ENCODE data around the gene TEX48.

TEX48 gene

GRCh38 chr9:114695948-114696347 lies 14.0 kb upstream of the TEX48 start:
- H3K27ac ChIP-seq (ENCODE audit: low read length): no peak overlapping the region
- no peak for TF ChIP-seq CTCF (IDR thresholded peaks at IDR 0.05; ENCODE audit: borderline replicate concordance, extremely low read depth, low read length, poor library complexity, severe bottlenecking)
- TF ChIP-seq EZH2 (IDR thresholded peaks at IDR 0.05; ENCODE audit: borderline replicate concordance, low read depth, low read length, severe bottlenecking): no peak
- H3K4me2 ChIP-seq (ENCODE audit: insufficient read depth, low read length): no peak overlapping the region
- no peaks in the 10 kb centered on the region for H3K36me3 ChIP-seq (ENCODE audit: insufficient read depth, low read length)
- H3K9me3 ChIP-seq (ENCODE audit: insufficient read depth, low read length, severe bottlenecking): no peaks in the 10 kb centered on the region
- H3K9ac ChIP-seq (ENCODE audit: low read depth, low read length): no peak overlapping the region
- H4K20me1 ChIP-seq (ENCODE audit: insufficient read depth, low read length): no peaks in the 10 kb centered on the region
- H3K27me3 ChIP-seq (ENCODE audit: insufficient read depth, low read length, poor library complexity): no peaks in the 10 kb centered on the region
- H2AFZ ChIP-seq (ENCODE audit: low read depth, low read length): no peak overlapping the region
- H3K4me3 ChIP-seq (ENCODE audit: low read depth in 1 of 2, low read length in 2 of 2): no peak overlapping the region
- DNase-seq (no peak), ATAC-seq (ENCODE audit: insufficient read depth, low read depth) (no peak)
- H3K79me2 ChIP-seq (ENCODE audit: insufficient read depth, low read length): no peaks in the 10 kb centered on the region
- H3K4me1 ChIP-seq (ENCODE audit: insufficient read depth, low read length): peaks cover 9% of the 10 kb centered on the region

DNA sequence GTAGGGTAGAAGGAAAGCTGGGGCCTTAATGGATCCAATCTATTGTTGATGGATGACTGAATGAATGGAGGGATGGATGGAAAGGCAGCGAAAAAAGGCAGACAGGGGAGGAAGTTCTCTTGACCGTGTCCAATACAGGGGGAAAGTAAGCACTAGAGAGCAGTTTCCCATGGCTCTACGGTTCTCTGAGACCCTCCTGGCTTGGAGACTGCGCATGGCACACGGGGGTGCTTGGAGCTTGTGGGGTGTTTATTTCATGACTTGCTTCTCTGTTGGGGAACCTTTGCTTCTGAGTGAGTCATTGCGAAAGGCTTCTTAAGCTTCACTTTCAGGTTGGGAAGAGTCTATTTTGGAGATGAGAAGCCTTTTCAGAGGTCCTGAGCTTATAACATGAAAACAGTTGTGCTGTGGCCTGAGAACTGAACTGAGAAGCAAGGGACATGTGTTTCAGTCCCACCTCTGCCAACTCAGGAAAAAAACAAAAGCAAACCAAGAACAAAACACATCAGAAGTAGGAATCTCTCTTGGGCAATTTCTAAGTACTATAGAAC lies 12.8 kb upstream of the TEX48 start:
- ATAC-seq (ENCODE audit: insufficient read depth, low read depth) (no peak), DNase-seq (no peak)
- H2AFZ ChIP-seq (ENCODE audit: low read depth, low read length): no peak overlapping the region
- no peaks in the 10 kb centered on the region for H3K27me3 ChIP-seq (ENCODE audit: insufficient read depth, low read length, poor library complexity)
- no peaks in the 10 kb centered on the region for H3K9me3 ChIP-seq (ENCODE audit: insufficient read depth, low read length, severe bottlenecking)
- no peak for TF ChIP-seq CTCF (IDR thresholded peaks at IDR 0.05; ENCODE audit: borderline replicate concordance, extremely low read depth, low read length, poor library complexity, severe bottlenecking)
- TF ChIP-seq EZH2 (IDR thresholded peaks at IDR 0.05; ENCODE audit: borderline replicate concordance, low read depth, low read length, severe bottlenecking): no peak
- no peaks in the 10 kb centered on the region for H3K79me2 ChIP-seq (ENCODE audit: insufficient read depth, low read length)
- peaks cover 16% of the 10 kb centered on the region for H3K4me1 ChIP-seq (ENCODE audit: insufficient read depth, low read length)
- H3K4me3 ChIP-seq (ENCODE audit: low read depth in 1 of 2, low read length in 2 of 2): no peak overlapping the region
- H3K9ac ChIP-seq (ENCODE audit: low read depth, low read length): no peak overlapping the region
- H3K27ac ChIP-seq (ENCODE audit: low read length): no peak overlapping the region
- no peak overlapping the region for H3K4me2 ChIP-seq (ENCODE audit: insufficient read depth, low read length)
- no peaks in the 10 kb centered on the region for H4K20me1 ChIP-seq (ENCODE audit: insufficient read depth, low read length)
- no peaks in the 10 kb centered on the region for H3K36me3 ChIP-seq (ENCODE audit: insufficient read depth, low read length)

DNA sequence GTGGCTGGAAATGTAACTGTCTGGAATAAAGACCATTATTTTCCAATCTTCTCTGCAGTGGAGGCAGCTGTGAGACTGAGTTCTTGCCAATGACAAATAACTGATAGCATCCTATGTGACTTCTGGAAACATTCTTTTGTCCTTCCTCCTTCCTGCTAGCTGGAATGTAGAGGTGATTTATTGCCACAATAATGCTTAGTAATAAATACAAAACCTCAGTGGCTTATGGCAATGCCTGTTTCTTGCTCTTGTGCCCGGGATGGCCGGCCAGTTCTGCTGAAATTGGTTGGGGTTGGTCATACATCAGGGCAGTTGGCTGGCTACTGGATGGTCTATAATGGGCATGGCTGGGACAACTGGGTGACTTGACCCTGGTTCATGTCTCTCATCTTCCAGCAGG lies 12.2 kb upstream of the TEX48 start:
- Histone ChIP-seq H3K79me2 (ENCODE audit: insufficient read depth, low read length) (no peaks in the 10 kb centered on the region), H3K4me3 (ENCODE audit: low read depth in 1 of 2, low read length in 2 of 2) (no peak overlapping the region), H3K4me2 (ENCODE audit: insufficient read depth, low read length) (no peak overlapping the region), H3K4me1 (ENCODE audit: insufficient read depth, low read length) (peaks cover 16% of the 10 kb centered on the region), H4K20me1 (ENCODE audit: insufficient read depth, low read length) (no peaks in the 10 kb centered on the region), H3K27me3 (ENCODE audit: insufficient read depth, low read length, poor library complexity) (no peaks in the 10 kb centered on the region), H2AFZ (ENCODE audit: low read depth, low read length) (no peak overlapping the region), H3K36me3 (ENCODE audit: insufficient read depth, low read length) (no peaks in the 10 kb centered on the region), H3K27ac (ENCODE audit: low read length) (no peak overlapping the region), H3K9me3 (ENCODE audit: insufficient read depth, low read length, severe bottlenecking) (no peaks in the 10 kb centered on the region), H3K9ac (ENCODE audit: low read depth, low read length) (no peak overlapping the region)
- TF ChIP-seq CTCF (IDR thresholded peaks at IDR 0.05; ENCODE audit: borderline replicate concordance, extremely low read depth, low read length, poor library complexity, severe bottlenecking) (no peak), EZH2 (IDR thresholded peaks at IDR 0.05; ENCODE audit: borderline replicate concordance, low read depth, low read length, severe bottlenecking) (no peak)
- ATAC-seq (ENCODE audit: insufficient read depth, low read depth): no peak
- DNase-seq: no peak
